ENCODE data around the gene SLF2. TPM values are rescaled to one million over a fixed set of nuclear protein-coding genes. Genes with fewer than 3 reads are reported as not detected.

The SLF2 gene
- total and polyA plus RNA-seq, 2 of the 8 experiments (the other 6 are each of a cell fraction or from before 2014, with no cell fraction given), result 5.5 to 20.9 TPM

DNA sequence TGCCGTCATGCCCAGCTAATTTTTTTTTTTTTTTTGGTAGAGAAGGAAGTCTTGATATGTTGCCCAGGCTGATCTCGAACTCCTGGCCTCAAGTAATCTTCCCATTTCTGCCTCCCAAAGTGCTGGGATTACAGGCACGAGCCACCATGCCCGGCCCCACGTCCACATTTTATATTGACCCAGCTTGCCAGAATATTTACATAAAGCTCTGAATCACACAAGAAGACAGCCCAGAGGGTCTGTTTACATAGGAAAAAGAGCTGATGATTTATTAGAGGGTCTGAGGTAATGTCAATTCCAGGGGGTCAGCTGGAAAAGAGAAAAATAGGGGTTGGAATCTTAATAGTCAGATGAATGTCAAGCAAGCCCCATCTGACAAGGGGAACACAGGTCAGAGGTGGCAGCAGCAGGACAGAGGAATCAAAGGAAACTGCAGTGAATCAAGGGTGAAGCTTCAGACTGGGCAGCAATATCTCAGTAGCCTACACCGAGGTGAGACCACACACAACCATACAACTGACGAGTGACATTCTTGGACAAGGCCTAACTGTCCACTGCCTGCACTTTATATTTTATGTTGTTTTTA lies 15.8 kb upstream of the SLF2 start:
- Histone ChIP-seq H3K4ac (replicated peaks; ENCODE audit: insufficient read length, low read depth, low read length) (no peak overlapping the region), H3K79me2 (ENCODE audit: control insufficient read depth in 1 of 2, insufficient read depth in 2 of 2, low read length in 2 of 2) (no peaks in the 10 kb centered on the region), H3K56ac (replicated peaks; ENCODE audit: insufficient read length, low read depth, low read length) (no peak overlapping the region), H2AFZ (ENCODE audit: low read length) (no peak overlapping the region), H3K4me1 (replicated peaks in 1 of 4; ENCODE audit: control insufficient read depth in 3 of 4, insufficient read depth in 4 of 4, low read length in 3 of 4) (no peaks in the 10 kb centered on the region), H3K36me3 (ENCODE audit: control insufficient read depth in 2 of 4, insufficient read depth in 4 of 4, low read length in 3 of 4) (no peaks in the 10 kb centered on the region), H2BK15ac (ENCODE audit: low read length) (no peak overlapping the region), H2BK120ac (replicated peaks; ENCODE audit: low read depth, low read length) (no peak overlapping the region), H4K5ac (ENCODE audit: insufficient read length, low read depth, low read length) (no peak overlapping the region), H4K91ac (replicated peaks; ENCODE audit: insufficient read length, low read length) (no peak overlapping the region), H3K23ac (ENCODE audit: insufficient read length) (no peak overlapping the region), H3K27me3 (replicated peaks in 1 of 4; ENCODE audit: control insufficient read depth in 3 of 4, extremely low read depth in 1 of 4, insufficient read depth in 3 of 4, low read length in 3 of 4) (no peaks in the 10 kb centered on the region), H2AK5ac (ENCODE audit: low read depth, low read length) (no peak overlapping the region), H3K23me2 (ENCODE audit: low read depth, low read length) (no peaks in the 10 kb centered on the region; the same call in 1 of the 2 replicates), H3K79me1 (ENCODE audit: low read depth, low read length) (no peaks in the 10 kb centered on the region), H3K27ac (ENCODE audit: low read depth, low read length) (no peak overlapping the region), H4K20me1 (replicated peaks in 1 of 2; ENCODE audit: control insufficient read depth in 1 of 2, insufficient read depth in 2 of 2, low read length in 2 of 2) (no peaks in the 10 kb centered on the region), H3K4me2 (ENCODE audit: insufficient read depth in 1 of 2, low read depth in 2 of 2, low read length in 2 of 2) (no peak overlapping the region), H3K18ac (ENCODE audit: extremely low read depth, low read length) (no peak overlapping the region), H3K9ac (replicated peaks in 1 of 4; ENCODE audit: extremely low read depth in 1 of 4, low read depth in 3 of 4, low read length in 3 of 4) (no peak overlapping the region), H4K8ac (ENCODE audit: extremely low read depth, insufficient read depth, low read length) (no peak overlapping the region), H2BK5ac (ENCODE audit: low read depth, low read length) (no peak overlapping the region), H3K9me3 (ENCODE audit: insufficient read depth in 2 of 2, low read depth in 1 of 2, low read length in 1 of 2) (no peaks in the 10 kb centered on the region), H3K4me3 (ENCODE audit: extremely low read depth in 1 of 4, insufficient read depth in 2 of 4, low read depth in 3 of 4, low read length in 4 of 4) (no peak overlapping the region), H3K14ac (ENCODE audit: insufficient read length) (no peak overlapping the region), H2BK12ac (ENCODE audit: low read depth, low read length) (no peak overlapping the region), H2BK20ac (ENCODE audit: low read length) (no peak overlapping the region)
- POLR2A ChIA-PET (ENCODE audit: partially characterized antibody), result interaction anchor here (0.6 kb wide), 1 partner anchor 331 kb away, joined by 3 read pairs; no protein-coding TSS in a partner anchor
- 85% methylated on average over 7 of the region's 7 CpGs; no CpG with 5 or more reads in 1 of the 2 experiments for WGBS, 2 experiments (ENCODE audit: extremely low coverage in 1 of 2, insufficient coverage in 1 of 2, insufficient read length in 1 of 2, insufficient replicate concordance in 2 of 2, low coverage in 1 of 2, low lambda C conversion rate in 2 of 2, missing lambda C conversion rate in 1 of 2)
- DNase-seq (ENCODE audit: low read depth in 1 of 2, low spot score in 2 of 2), result peak in 1 of 2 experiments; percentile 33
- no peak for FAIRE-seq
- TF ChIP-seq JUN (IDR thresholded peaks at IDR 0.05; ENCODE audit: low read depth, low read length) (no peak), NANOG (IDR thresholded peaks at IDR 0.05; ENCODE audit: insufficient read depth, low read depth, low read length, poor library complexity, severe bottlenecking) (no peak), RFX5 (IDR thresholded peaks at IDR 0.05; ENCODE audit: borderline replicate concordance, low read depth, low read length) (no peak), BACH1 (IDR thresholded peaks at IDR 0.05; ENCODE audit: low read length) (no peak), CREB1 (IDR thresholded peaks at IDR 0.05) (no peak), TAF7 (optimal IDR thresholded peaks at IDR 0.05; ENCODE audit: borderline replicate concordance, low read depth, low read length) (no peak)
- TF ChIP-seq, protein P1, sequence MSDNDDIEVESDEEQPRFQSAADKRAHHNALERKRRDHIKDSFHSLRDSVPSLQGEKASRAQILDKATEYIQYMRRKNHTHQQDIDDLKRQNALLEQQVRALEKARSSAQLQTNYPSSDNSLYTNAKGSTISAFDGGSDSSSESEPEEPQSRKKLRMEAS (IDR thresholded peaks at IDR 0.05), result no peak
- TF ChIP-seq, protein P2, sequence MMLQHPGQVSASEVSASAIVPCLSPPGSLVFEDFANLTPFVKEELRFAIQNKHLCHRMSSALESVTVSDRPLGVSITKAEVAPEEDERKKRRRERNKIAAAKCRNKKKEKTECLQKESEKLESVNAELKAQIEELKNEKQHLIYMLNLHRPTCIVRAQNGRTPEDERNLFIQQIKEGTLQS (IDR thresholded peaks at IDR 0.05; ENCODE audit: insufficient read depth, low read depth, low read length), result no peak
- CTCF ChIA-PET (ENCODE audit: partially characterized antibody), result interaction anchor here (0.5 to 3.0 kb wide), 8 partner anchors 9 to 118 kb away, joined by 3 to 19 read pairs (median 4); no protein-coding TSS in a partner anchor
